CD4-positive, CD25-positive, alpha-beta regulatory T cell (primary cell): ENCODE data around the gene RPTN. TPM values are rescaled to one million over a fixed set of nuclear protein-coding genes. Genes with fewer than 3 reads are reported as not detected.

Source experiments
- ATAC-seq, 2 donors: fragments of 150-1000 bp; cut with Tn5 transposase; one replicate each; pipeline ENCODE4 v1.10.0; 2021; ENCODE audit warnings: low read depth in 2 of 2, moderate number of reproducible peaks in 2 of 2, moderate library complexity in 1 of 2
- DNase-seq, 3 donors: peaks; one replicate each; pipeline versions ENCODE4 v3.0.0 to v3.0.0-alpha.2; 2012 to 2022; ENCODE audit warnings: mixed read lengths in 1 of 3
- H3K27ac ChIP-seq: one replicate; pipeline ENCODE4 v1.7.0; 2013; ENCODE audit warnings: mild to moderate bottlenecking, low read length; ENCODE audit not compliant: insufficient read depth, poor library complexity, severe bottlenecking
- H3K27me3 ChIP-seq: one replicate; pipeline ENCODE4 v1.7.0; 2013; ENCODE audit warnings: low read length; ENCODE audit not compliant: control insufficient read depth, insufficient read depth
- H3K36me3 ChIP-seq: one replicate; pipeline ENCODE4 v1.7.0; 2013; ENCODE audit warnings: mild to moderate bottlenecking, low read length, moderate library complexity; ENCODE audit not compliant: control insufficient read depth, insufficient read depth
- H3K4me1 ChIP-seq: 2 replicates; pipeline ENCODE4 v1.7.0; 2013; ENCODE audit warnings: mild to moderate bottlenecking, low read length; ENCODE audit not compliant: insufficient read depth, control insufficient read depth, poor library complexity, severe bottlenecking
- H3K4me3 ChIP-seq: one replicate; pipeline ENCODE4 v1.7.0; 2013; ENCODE audit warnings: low read depth, mild to moderate bottlenecking, low read length, moderate library complexity
- H3K9me3 ChIP-seq, 2 experiments: 1 replicate in 1 of 2; 2 replicates in 1 of 2; pipeline ENCODE4 v1.7.0; 2013; ENCODE audit warnings: low read length in 2 of 2, mild to moderate bottlenecking in 1 of 2, moderate library complexity in 1 of 2; ENCODE audit not compliant: control insufficient read depth in 2 of 2
- H3K27ac Mint-ChIP-seq, 3 donors: one replicate each; pipeline ENCODE4 v1.8.0; 2020 to 2022; ENCODE audit warnings: mild to moderate bottlenecking in 3 of 3, mixed read lengths in 3 of 3, moderate library complexity in 2 of 3
- H3K27me3 Mint-ChIP-seq: one replicate; pipeline ENCODE4 v1.8.0; 2022; ENCODE audit warnings: mild to moderate bottlenecking, mixed read lengths
- H3K36me3 Mint-ChIP-seq: one replicate; pipeline ENCODE4 v1.8.0; 2020; ENCODE audit warnings: mixed read lengths
- H3K4me1 Mint-ChIP-seq, 4 donors: one replicate each; pipeline ENCODE4 v1.8.0; 2020 to 2022; ENCODE audit warnings: mixed read lengths in 4 of 4, mild to moderate bottlenecking in 1 of 4
- H3K4me3 Mint-ChIP-seq, 4 donors: one replicate each; pipeline ENCODE4 v1.8.0; 2020 to 2022; ENCODE audit warnings: mild to moderate bottlenecking in 4 of 4, mixed read lengths in 4 of 4, moderate library complexity in 3 of 4
- H3K9me3 Mint-ChIP-seq, 7 donors: one replicate each; pipeline ENCODE4 v1.8.0; 2020 to 2022; ENCODE audit warnings: mixed read lengths in 7 of 7, mild to moderate bottlenecking in 3 of 7, moderate library complexity in 2 of 7
- polyA plus RNA-seq, 4 donors: library from polyadenylated mRNA; unstranded; fragments of 300-500 nt; fragmentation: Illumina TruSeq; gene quantifications; one replicate each; pipeline ENCODE4 v1.2.3, GENCODE V29; 2021
- total RNA-seq: library from RNA; stranded (reverse); gene quantifications from one replicate; pipeline ENCODE4 v1.2.3, GENCODE V29; 2022

The RPTN gene
- total and polyA plus RNA-seq, 5 donors from 2014 or later, result not detected

DNA sequence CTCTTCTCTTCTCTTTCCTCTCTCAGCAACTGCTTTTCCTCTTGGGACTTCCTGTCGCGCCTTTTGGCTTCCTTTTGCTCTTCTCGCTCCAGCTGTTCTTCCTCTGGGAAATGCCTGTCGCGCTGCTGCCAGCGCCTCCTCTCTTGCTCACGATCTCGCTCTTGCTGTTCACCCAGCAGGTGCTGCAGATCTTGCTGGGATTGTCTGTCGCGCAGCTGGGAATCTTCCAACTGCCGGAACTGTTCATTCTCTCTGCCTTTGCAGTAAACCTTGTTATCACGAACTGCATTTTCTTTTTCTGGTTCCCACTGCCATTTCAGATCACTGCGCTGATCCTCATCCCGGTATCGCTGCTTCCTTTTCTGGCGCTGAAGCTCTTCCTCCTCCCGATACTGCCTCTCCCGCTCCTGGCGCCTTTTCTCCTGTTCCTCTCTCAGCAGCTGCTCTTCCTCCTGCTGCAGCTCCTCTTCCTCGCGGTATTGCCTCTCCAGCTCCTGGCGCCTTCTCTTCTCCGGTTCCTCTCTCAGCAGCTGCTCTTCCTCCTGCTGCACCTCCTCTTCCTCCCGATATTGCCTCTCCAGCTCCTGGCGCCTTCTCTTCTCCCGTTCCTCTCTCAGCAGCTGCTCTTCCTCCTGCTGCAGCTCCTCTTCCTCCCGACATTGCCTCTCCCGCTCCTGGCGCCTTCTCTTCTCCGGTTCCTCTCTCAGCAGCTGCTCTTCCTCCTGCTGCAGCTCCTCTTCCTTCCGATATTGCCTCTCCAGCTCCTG is 49.6 kb downstream of the RPTN start:
- DNase-seq, result peak in 1 of 3 donors; percentile 2
- Histone ChIP-seq H3K4me3 (peak overlapping the region; percentile 57), H3K36me3 (no peaks in the 10 kb centered on the region), H3K27me3 (peaks cover 64% of the 10 kb centered on the region), H3K9me3 (peaks cover 0 to 2% of the 10 kb centered on the region in 2 experiments), H3K27ac (no peak overlapping the region), H3K4me1 (peaks cover 37% of the 10 kb centered on the region)
- no peak overlapping the region for H3K4me3 Mint-ChIP-seq
- peaks cover 23% of the 10 kb centered on the region for H3K27me3 Mint-ChIP-seq
- peaks cover 0 to 7% (median 0%) of the 10 kb centered on the region in 4 donors for H3K4me1 Mint-ChIP-seq
- no peak for ATAC-seq
- H3K27ac Mint-ChIP-seq, result no peak overlapping the region
- H3K9me3 Mint-ChIP-seq, result peaks cover 0 to 5% (median 0%) of the 10 kb centered on the region in 7 donors
- no peaks in the 10 kb centered on the region for H3K36me3 Mint-ChIP-seq

DNA sequence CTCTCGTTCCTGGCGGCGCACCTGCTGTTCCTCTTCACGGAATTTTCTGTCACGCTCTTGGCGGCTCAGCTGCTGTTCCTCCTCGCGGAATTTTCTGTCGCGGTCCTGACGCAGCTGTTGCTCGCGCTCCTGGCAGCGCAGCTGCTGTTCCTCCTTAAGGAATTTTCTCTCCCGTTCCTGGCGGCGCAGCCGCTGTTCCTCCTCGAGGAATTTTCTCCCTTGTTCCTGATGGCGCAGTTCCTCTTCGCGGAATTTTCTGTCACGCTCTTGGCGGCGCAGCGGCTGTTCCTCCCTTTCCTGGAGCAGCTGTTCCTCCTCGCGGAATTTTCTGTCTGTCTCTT is 50.2 kb downstream of the RPTN start:
- Histone ChIP-seq H3K27ac (no peak overlapping the region), H3K4me3 (no peak overlapping the region), H3K9me3 (peaks cover 0 to 2% of the 10 kb centered on the region in 2 experiments), H3K27me3 (peaks cover 63% of the 10 kb centered on the region), H3K36me3 (no peaks in the 10 kb centered on the region), H3K4me1 (peaks cover 37% of the 10 kb centered on the region)
- peaks cover 0 to 5% (median 0%) of the 10 kb centered on the region in 7 donors for H3K9me3 Mint-ChIP-seq
- peaks cover 0 to 7% (median 0%) of the 10 kb centered on the region in 4 donors for H3K4me1 Mint-ChIP-seq
- H3K27ac Mint-ChIP-seq, result no peak overlapping the region
- peaks cover 26% of the 10 kb centered on the region for H3K27me3 Mint-ChIP-seq
- no peak for ATAC-seq
- no peak for DNase-seq
- H3K4me3 Mint-ChIP-seq, result no peak overlapping the region
- H3K36me3 Mint-ChIP-seq, result no peaks in the 10 kb centered on the region

DNA sequence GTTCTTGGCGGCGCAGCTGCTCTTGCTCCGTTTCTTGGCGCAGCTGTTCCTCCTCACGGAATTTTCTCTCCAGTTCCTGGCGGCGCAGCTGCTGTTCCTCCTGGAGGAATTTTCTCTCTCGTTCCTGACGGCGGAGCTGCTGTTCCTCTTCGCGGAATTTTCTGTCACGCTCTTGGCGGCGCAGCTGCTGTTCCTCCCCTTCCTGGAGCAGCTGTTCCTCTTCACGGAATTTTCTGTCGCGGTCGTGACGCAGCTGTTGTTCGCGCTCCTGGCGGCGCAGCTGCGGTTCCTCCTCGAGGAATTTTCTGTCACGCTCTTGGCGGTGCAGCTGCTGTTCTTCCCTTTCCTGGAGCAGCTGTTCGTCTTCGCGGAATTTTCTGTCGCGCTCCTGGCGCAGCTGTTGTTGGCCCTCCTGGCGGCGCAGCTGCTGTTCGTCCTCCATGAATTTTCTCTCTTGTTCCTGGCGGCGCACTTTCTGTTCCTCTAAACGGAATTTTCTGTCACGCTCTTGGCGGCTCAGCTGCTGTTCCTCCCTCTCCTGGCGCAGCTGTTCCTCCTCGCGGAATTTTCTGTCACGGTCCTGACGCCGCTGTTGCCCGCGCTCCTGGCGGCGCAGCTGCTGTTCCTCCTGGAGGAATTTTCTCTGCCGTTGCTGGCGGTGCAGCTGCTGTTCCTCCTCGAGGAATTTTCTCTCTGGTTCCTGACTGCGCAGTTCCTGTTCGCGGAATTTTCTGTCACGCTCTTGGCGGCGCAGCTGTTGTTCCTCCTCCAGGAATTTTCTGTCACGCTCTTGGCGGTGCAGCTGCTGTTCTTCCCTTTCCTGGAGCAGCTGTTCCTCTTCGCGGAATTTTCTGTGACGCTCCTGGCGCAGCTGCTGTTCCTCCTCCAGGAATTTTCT is 50.8 kb downstream of the RPTN start:
- Histone ChIP-seq H3K36me3 (no peaks in the 10 kb centered on the region), H3K4me1 (peaks cover 37% of the 10 kb centered on the region), H3K27ac (no peak overlapping the region), H3K4me3 (no peak overlapping the region), H3K27me3 (peaks cover 62% of the 10 kb centered on the region), H3K9me3 (peaks cover 0 to 2% of the 10 kb centered on the region in 2 experiments)
- no peak for ATAC-seq
- Mint-ChIP-seq H3K4me1 (peaks cover 0 to 7% (median 0%) of the 10 kb centered on the region in 4 donors), H3K36me3 (no peaks in the 10 kb centered on the region), H3K27ac (no peak overlapping the region), H3K4me3 (peak overlapping the region in 2 of 4 donors; percentile 24 to 51), H3K27me3 (peaks cover 31% of the 10 kb centered on the region), H3K9me3 (peaks cover 0 to 5% (median 0%) of the 10 kb centered on the region in 7 donors)
- peak in 1 of 3 donors; percentile 9 for DNase-seq

DNA sequence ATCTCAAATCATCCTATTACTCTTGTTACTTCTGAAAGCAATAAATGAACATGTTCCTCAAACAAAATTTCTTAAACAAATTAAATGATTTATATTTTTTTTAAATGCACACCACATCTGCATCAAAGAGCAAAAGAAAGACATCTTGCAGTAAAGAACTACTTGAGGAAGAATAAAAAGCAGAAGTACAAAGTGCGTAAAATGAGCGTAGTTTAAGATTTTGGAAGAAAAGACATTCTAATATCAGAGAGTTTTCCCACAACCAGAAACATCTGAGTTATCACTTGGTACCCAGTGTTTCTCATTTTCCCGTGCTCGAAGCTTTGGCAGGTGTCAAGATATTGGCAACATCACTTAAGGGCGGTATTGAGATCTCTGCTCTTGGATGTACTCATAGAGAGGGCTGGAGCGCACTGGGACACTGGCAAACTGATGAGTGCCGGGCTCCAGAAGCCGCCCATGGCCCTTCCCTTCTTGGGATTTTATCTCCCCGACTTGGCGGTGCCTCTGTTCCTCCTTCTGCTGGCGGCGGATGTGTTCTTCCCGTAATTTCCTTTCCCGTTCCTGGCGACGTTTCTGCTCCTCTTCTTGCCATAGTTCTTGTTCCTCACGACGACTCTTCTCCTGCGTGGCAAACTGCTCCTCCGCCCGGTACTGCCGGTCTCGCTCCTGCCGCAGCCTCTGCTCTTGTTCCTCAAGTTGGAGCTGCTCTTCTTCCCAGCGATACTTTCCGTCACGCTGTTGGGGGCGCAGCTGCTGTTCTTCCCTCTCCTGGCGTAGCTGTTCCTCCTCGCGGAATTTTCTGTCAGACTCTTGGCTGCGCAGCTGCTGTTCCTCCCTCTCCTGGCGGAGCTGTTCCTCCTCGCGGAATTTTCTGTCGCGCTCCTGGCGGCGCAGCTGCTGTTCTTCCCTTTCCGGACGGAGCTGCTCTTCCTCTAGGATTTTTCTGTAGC is 51.7 kb downstream of the RPTN start:
- no peak overlapping the region for H3K27ac Mint-ChIP-seq
- peaks cover 0 to 7% (median 0%) of the 10 kb centered on the region in 4 donors for H3K4me1 Mint-ChIP-seq
- H3K36me3 Mint-ChIP-seq, result no peaks in the 10 kb centered on the region

DNA sequence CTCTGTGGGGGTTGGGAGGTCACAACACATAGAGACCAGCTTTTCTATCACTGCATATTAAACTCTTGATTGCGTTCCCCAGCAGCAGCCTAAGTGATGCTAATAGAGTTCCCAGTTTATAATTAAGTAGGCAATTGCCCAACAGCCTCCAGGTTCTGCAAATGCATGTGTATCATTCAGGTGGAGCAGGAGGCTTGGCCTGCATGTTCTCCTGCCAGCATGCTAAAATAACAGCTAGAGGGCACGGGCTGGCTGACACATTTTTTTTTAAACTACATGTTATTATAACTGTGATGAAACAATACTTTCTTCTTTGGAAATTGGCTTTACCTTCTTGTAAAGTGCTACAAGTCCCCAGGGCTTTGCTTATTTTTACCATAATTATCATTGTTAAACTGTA is 54.2 kb downstream of the RPTN start:
- Histone ChIP-seq H3K9me3 (peaks cover 0 to 2% of the 10 kb centered on the region in 2 experiments), H3K4me1 (peaks cover 10% of the 10 kb centered on the region), H3K4me3 (no peak overlapping the region), H3K36me3 (no peaks in the 10 kb centered on the region), H3K27me3 (peaks cover 65% of the 10 kb centered on the region), H3K27ac (no peak overlapping the region)
- H3K9me3 Mint-ChIP-seq, result peaks cover 0 to 8% (median 0%) of the 10 kb centered on the region in 7 donors
- H3K4me1 Mint-ChIP-seq, result peaks cover 0 to 7% (median 0%) of the 10 kb centered on the region in 4 donors
- no peak overlapping the region for H3K4me3 Mint-ChIP-seq
- H3K27ac Mint-ChIP-seq, result no peak overlapping the region
- ATAC-seq, result no peak
- DNase-seq, result no peak
- peaks cover 58% of the 10 kb centered on the region for H3K27me3 Mint-ChIP-seq
- no peaks in the 10 kb centered on the region for H3K36me3 Mint-ChIP-seq

More for the DNA sequence above, 51.7 kb downstream of the RPTN start:
- ATAC-seq (no peak), DNase-seq (peak in 1 of 3 donors; percentile 12)
- peaks cover 39% of the 10 kb centered on the region for H3K27me3 Mint-ChIP-seq
- Histone ChIP-seq H3K36me3 (no peaks in the 10 kb centered on the region), H3K4me3 (no peak overlapping the region), H3K9me3 (peaks cover 0 to 2% of the 10 kb centered on the region in 2 experiments), H3K27me3 (peaks cover 64% of the 10 kb centered on the region), H3K27ac (no peak overlapping the region), H3K4me1 (peaks cover 31% of the 10 kb centered on the region)
- peaks cover 0 to 5% (median 0%) of the 10 kb centered on the region in 7 donors for H3K9me3 Mint-ChIP-seq
- H3K4me3 Mint-ChIP-seq, result peak overlapping the region in 1 of 4 donors; percentile 62

Other genes starting within 250 kb of the RPTN start
- gene THEM4, start 249.7 kb downstream of the RPTN start, total RNA-seq, result 69.5 TPM
- 100 to 1,000 TPM in 3 of 4 donors, 10 to 100 TPM in 1; 99.1 to 146 (median 123) TPM for gene THEM4, start 249.7 kb downstream of the RPTN start, polyA plus RNA-seq
- 405 TPM for gene S100A10, start 165.4 kb downstream of the RPTN start, total RNA-seq
- 1,000 to 10,000 TPM; 1,242 to 1,844 (median 1,500) TPM for gene S100A10, start 165.4 kb downstream of the RPTN start, polyA plus RNA-seq
- 80.2 TPM for gene S100A11, start 122.2 kb downstream of the RPTN start, total RNA-seq
- gene S100A11, start 122.2 kb downstream of the RPTN start, polyA plus RNA-seq, result 100 to 1,000 TPM; 397 to 676 (median 547) TPM
- gene TCHHL1, start 70.2 kb downstream of the RPTN start, total RNA-seq, result not detected
- not detected for gene TCHHL1, start 70.2 kb downstream of the RPTN start, polyA plus RNA-seq
- gene TCHH, start 43.8 kb downstream of the RPTN start, total RNA-seq, result not detected
- not detected for gene TCHH, start 43.8 kb downstream of the RPTN start, polyA plus RNA-seq
- not detected for gene HRNR, start 65.0 kb upstream of the RPTN start, total RNA-seq
- gene HRNR, start 65.0 kb upstream of the RPTN start, polyA plus RNA-seq, result not detected
- gene FLG, start 166.0 kb upstream of the RPTN start, total RNA-seq, result not detected
- gene FLG, start 166.0 kb upstream of the RPTN start, polyA plus RNA-seq, result not detected
- gene FLG2, start 200.8 kb upstream of the RPTN start, total RNA-seq, result not detected
- gene FLG2, start 200.8 kb upstream of the RPTN start, polyA plus RNA-seq, result not detected